ENCODE measurements around the gene ARTN. TPM values are rescaled to one million over a fixed set of nuclear protein-coding genes. Genes with fewer than 3 reads are reported as not detected.

ARTN gene
- total RNA-seq, 2 donors from 2014 or later: 4.1 to 5.4 TPM

DNA sequence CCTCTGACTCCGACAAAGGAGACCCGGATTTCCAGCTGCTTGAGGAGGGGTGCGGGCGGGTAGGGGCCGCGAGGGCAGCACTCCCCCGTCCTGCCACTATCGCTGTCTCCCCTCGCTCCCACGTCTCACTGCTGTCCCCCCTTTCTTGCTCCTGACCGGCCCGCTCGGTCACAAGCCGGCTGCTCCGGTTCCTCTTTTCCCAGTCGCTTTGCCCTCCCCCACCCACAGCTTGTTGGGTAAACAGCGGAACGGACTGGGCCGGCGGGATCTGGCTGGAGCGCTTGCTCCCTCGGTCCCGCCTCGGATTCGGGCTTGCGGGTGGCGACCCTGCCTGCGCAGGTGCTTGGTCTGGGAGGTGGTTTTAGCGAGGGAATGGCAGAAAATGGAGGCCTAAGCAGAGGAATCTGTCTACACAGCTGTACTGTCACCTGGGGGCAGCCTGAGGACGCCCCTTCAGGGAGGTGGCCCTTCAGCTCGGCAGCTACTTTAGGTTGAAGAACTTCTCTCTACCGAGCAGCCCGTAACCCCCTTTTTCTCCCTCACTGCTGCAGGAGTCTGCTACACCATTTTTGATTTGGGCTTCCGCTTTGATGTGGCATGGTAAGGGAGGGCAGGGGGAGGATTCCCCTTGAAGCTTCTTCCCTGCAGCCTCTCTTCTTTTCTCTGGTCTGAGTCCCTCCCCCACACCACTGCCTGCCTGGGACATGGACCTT, 41.8 kb downstream of the ARTN start:
- intact Hi-C loops (cut with DNase I): no loop called here
- peak overlapping the region; percentile 89 to 100 for H3K4me3 ChIP-seq
- 2% methylated on average over 34 of the region's 34 CpGs for WGBS
- no peaks in the 10 kb centered on the region for H3K9me3 ChIP-seq
- no peaks in the 10 kb centered on the region for H3K27me3 ChIP-seq (replicated peaks; ENCODE audit: insufficient read depth)
- DNase-seq (ENCODE audit: low spot score): peak; percentile 81
- peak overlapping the region; percentile 91 to 97 for H3K27ac ChIP-seq
- H3K4me1 ChIP-seq (replicated peaks): peaks cover 33% of the 10 kb centered on the region
- TF ChIP-seq, protein P1, sequence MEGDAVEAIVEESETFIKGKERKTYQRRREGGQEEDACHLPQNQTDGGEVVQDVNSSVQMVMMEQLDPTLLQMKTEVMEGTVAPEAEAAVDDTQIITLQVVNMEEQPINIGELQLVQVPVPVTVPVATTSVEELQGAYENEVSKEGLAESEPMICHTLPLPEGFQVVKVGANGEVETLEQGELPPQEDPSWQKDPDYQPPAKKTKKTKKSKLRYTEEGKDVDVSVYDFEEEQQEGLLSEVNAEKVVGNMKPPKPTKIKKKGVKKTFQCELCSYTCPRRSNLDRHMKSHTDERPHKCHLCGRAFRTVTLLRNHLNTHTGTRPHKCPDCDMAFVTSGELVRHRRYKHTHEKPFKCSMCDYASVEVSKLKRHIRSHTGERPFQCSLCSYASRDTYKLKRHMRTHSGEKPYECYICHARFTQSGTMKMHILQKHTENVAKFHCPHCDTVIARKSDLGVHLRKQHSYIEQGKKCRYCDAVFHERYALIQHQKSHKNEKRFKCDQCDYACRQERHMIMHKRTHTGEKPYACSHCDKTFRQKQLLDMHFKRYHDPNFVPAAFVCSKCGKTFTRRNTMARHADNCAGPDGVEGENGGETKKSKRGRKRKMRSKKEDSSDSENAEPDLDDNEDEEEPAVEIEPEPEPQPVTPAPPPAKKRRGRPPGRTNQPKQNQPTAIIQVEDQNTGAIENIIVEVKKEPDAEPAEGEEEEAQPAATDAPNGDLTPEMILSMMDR (IDR thresholded peaks at IDR 0.05): no peak
- peak; percentile 8 for TF ChIP-seq POLR2AphosphoS5 (IDR thresholded peaks at IDR 0.05)
- peaks cover 0 to 9% of the 10 kb centered on the region in 2 donors for H3K36me3 ChIP-seq

DNA sequence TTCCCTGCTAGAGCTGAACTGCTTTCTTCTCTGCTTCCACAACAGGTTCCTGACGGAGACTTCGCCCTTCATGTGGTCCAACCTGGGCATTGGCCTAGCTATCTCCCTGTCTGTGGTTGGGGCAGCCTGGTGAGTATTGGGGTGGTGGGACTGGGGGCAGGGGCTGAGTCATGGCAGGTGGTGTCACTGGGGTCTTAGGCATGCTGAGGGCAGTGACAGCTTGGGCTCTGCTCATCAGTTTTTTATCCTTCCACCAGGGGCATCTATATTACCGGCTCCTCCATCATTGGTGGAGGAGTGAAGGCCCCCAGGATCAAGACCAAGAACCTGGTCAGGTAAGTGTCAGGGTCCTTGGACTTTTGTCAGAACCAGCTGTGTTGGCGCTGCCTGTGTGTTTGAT, 42.4 kb downstream of the ARTN start:
- intact Hi-C loops (cut with DNase I): no loop called here
- Histone ChIP-seq H3K4me3 (peak overlapping the region; percentile 89 to 100), H3K9me3 (no peaks in the 10 kb centered on the region), H3K4me1 (replicated peaks) (peaks cover 30% of the 10 kb centered on the region), H3K36me3 (peaks cover 0 to 9% of the 10 kb centered on the region in 2 donors), H3K27ac (peak overlapping the region; percentile 91 to 97), H3K27me3 (replicated peaks; ENCODE audit: insufficient read depth) (no peaks in the 10 kb centered on the region)
- DNase-seq (ENCODE audit: low spot score): no peak
- TF ChIP-seq POLR2AphosphoS5 (IDR thresholded peaks at IDR 0.05): no peak
- TF ChIP-seq, protein P1 (IDR thresholded peaks at IDR 0.05): no peak
- no peak for TF ChIP-seq POLR2A (IDR thresholded peaks at IDR 0.05)
- 77% methylated on average over 4 of the region's 4 CpGs for WGBS

DNA sequence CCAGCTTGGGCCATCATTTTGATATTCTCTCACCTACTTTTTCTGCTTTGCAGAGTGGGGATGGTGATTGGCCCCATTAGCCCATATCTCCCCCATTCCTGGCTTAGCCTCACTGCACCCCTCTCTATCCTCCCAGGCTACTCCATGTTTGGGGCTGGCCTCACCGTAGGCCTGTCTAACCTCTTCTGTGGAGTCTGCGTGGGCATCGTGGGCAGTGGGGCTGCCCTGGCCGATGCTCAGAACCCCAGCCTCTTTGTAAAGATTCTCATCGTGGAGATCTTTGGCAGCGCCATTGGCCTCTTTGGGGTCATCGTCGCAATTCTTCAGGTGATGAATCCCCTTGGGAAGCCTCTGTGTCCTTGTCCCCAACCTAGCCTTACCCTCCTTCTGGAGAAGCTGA, 43.3 kb downstream of the ARTN start:
- Histone ChIP-seq H3K4me3 (no peak overlapping the region), H3K27ac (no peak overlapping the region), H3K27me3 (replicated peaks; ENCODE audit: insufficient read depth) (no peaks in the 10 kb centered on the region), H3K9me3 (no peaks in the 10 kb centered on the region), H3K36me3 (peaks cover 0 to 9% of the 10 kb centered on the region in 2 donors), H3K4me1 (replicated peaks) (peaks cover 30% of the 10 kb centered on the region)
- intact Hi-C loops (cut with DNase I): no loop called here
- no peak for DNase-seq (ENCODE audit: low spot score)
- WGBS: 91% methylated on average over 8 of the region's 8 CpGs
- TF ChIP-seq, protein P1 (IDR thresholded peaks at IDR 0.05): no peak
- TF ChIP-seq POLR2AphosphoS5 (IDR thresholded peaks at IDR 0.05) (no peak), POLR2A (IDR thresholded peaks at IDR 0.05) (no peak)

DNA sequence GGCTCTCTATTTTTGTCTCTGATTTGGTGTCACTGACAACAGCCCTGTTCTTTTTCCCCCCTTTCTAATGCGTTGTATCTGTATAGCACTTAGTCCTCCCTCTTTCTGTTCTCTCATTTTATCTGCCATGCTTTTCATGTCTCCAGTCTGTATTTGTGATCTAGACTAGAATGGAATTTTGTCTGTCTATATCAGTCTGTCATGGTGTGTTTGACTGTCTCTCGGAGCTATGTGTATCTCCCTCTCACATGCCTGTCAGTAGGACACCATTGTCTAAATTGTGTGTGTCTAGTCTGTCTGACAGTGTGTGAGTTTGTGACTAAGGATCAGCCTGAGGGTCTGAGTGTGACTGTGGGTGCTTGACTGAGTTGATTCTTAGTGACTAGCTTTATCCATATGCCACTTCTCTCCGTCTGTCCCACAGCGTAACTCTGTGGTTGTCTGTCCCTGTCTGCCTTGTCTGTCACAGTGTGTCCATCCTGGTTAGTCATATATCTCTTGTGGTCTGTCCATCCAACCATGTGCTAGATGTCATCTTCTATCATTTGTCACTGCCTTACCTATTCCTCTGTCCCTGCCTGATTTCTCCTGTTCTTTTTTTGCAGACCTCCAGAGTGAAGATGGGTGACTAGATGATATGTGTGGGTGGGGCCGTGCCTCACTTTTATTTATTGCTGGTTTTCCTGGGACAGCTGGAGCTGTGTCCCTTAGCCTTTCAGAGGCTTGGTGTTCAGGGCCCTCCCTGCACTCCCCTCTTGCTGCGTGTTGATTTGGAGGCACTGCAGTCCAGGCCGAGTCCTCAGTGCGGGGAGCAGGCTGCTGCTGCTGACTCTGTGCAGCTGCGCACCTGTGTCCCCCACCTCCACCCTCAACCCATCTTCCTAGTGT, 44.0 kb downstream of the ARTN start:
- WGBS: 88% methylated on average over 9 of the region's 9 CpGs
- no peak for DNase-seq (ENCODE audit: low spot score)
- TF ChIP-seq, protein P1 (IDR thresholded peaks at IDR 0.05): no peak
- Histone ChIP-seq H3K27ac (no peak overlapping the region), H3K27me3 (replicated peaks; ENCODE audit: insufficient read depth) (no peaks in the 10 kb centered on the region), H3K4me1 (replicated peaks) (peaks cover 30% of the 10 kb centered on the region), H3K9me3 (no peaks in the 10 kb centered on the region), H3K36me3 (peaks cover 0 to 9% of the 10 kb centered on the region in 2 donors), H3K4me3 (no peak overlapping the region)
- intact Hi-C loops (cut with DNase I): no loop called here
